WERI-Rb-1 (cell line): Measurements from ENCODE around the gene CCDC57.
A peak's percentile ranks its signal among the peaks of the same experiment; 100 is the strongest.

Experiments used
- DNase-seq: peaks from one replicate; pipeline ENCODE4 v3.0.0-alpha.2; 2020
- H3K27ac ChIP-seq: fragments of 250-450 bp; sonication (Bioruptor Pico); 2 replicates; pipeline ENCODE4 v1.5.1; 2020; ENCODE audit warnings: mild to moderate bottlenecking, moderate library complexity
- H3K27me3 ChIP-seq: fragments of 250-450 bp; sonication (Bioruptor Pico); 2 replicates; pipeline ENCODE4 v1.5.1; 2021; ENCODE audit warnings: mild to moderate bottlenecking, low read depth, moderate library complexity; ENCODE audit not compliant: insufficient read depth, severe bottlenecking
- H3K36me3 ChIP-seq: fragments of 250-450 bp; sonication (Bioruptor Pico); 2 replicates; pipeline ENCODE4 v1.5.1; 2020; ENCODE audit warnings: mild to moderate bottlenecking, moderate library complexity
- H3K4me3 ChIP-seq: 2 replicates; pipeline ENCODE4 v1.5.1; 2011; ENCODE audit warnings: low read depth, mild to moderate bottlenecking, control low read depth, low read length
- H3K9me3 ChIP-seq: fragments of 250-450 bp; sonication (Bioruptor Pico); 2 replicates; pipeline ENCODE4 v1.5.1; 2021; ENCODE audit warnings: mild to moderate bottlenecking, moderate library complexity; ENCODE audit not compliant: severe bottlenecking
- CTCF ChIP-seq: IDR thresholded peaks from 2 replicates; pipeline ENCODE4 v1.5.1; 2011; ENCODE audit warnings: low read depth, mild to moderate bottlenecking, control low read depth, inconsistent platforms, low read length

The CCDC57 gene

DNA sequence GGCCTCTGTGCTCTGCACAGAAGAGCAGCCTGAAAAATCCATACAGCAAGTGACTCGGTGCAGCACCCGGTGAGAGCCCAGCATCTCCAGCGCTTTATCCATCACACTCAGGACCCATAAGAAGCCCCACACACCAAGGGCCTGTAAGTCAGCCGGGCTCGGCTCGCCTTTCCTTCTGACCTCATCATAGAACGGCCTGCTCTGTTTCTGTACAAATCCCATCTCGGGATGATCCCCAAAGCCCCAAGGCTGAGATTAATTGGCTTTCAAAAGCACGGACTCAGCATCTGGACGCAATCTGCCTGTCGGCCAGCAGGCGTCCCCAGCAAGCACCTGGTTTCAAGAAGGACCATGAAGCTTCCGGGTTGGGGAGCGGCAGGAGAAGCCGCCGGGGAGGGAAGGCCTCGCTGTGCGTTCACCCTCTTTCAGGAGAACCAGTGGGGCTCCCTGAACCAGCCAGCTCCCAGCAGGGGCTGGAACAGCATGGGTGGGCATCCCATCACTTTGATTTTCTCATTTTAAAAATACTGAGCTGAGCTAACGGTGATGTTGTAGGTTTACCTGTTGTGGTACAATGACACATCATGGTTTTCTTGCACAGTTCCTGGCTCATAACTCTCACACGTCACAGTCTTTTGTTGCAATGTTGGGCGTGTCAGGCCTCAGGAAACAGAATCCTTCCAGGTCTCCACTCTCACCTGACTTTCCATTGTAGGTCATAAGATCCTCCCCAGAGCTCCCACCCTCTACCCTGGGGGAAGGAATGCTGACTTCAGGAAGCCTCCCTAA lies 6.7 kb downstream of the CCDC57 start:
- Histone ChIP-seq H3K27ac (peak overlapping the region; percentile 67), H3K36me3 (peaks cover 8% of the 10 kb centered on the region), H3K4me3 (peak overlapping the region; percentile 6), H3K27me3 (no peaks in the 10 kb centered on the region), H3K9me3 (no peaks in the 10 kb centered on the region)
- peak; percentile 99 for DNase-seq
- TF ChIP-seq CTCF, result peak; percentile 97

DNA sequence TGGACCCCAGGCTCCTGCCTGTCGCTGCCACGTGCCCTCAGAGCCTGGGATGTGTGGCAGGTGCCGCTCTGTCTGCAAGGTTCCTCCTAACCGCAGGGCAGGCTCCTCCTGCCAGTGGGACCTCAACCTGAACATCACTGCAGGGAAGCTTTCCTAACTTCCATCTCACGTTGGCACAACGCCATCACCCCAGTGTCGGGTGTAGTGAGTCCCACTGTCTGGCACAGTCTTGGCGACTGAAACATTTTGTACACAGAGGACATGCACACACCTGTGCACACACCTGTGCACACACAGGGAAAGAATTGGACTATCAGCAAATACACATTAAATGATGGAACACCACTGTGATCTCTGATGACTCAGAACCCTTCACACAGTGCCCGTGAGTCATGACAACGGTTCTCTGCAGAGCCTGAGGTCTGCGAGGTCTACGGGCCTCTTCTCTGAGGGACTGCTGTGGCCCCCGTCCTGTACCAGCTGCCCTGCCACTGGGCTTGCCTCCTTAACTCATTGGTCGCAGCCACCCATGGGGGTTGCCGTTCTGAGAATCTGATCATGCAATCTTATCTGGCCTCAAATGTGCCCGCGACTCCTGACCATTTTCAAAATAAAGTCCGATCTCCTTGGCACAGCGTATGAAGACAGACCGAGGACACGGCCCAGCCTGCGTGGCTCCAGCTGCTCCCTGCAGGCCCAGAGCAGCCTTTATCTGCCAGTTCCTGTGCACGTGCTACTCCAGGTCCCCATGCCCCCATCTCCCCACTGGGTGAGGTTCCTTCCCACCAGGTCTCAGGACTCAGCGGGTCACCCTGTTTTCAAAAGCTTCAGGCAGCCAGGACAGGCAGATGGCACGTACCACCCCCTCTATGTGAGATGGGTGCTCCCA lies 7.6 kb downstream of the CCDC57 start:
- Histone ChIP-seq H3K9me3 (no peaks in the 10 kb centered on the region), H3K27me3 (no peaks in the 10 kb centered on the region), H3K27ac (peak overlapping the region; percentile 67), H3K36me3 (peaks cover 11% of the 10 kb centered on the region), H3K4me3 (peak overlapping the region; percentile 6)
- peak; percentile 50 for DNase-seq
- TF ChIP-seq CTCF, result no peak

DNA sequence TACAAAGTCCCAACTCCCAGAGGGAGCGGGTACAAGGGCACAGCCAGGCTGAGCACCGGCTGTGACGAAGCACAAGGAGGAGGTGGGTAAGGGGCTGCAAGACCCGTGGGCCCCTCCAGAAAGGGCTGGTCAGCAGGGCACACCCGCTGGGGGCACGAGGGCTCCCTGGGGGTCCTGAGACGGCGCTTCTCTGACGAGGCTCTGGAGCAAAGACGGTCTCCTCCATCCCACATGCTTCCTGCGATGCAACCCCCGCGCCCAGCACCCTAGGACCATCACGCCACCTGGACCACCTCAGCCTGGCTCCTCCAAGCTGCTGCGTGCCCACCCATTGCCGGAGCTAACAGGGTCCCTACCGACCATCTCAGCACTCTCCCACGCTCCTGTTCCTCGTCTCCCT lies 8.7 kb downstream of the CCDC57 start:
- no peaks in the 10 kb centered on the region for H3K27me3 ChIP-seq
- DNase-seq, result no peak
- no peak overlapping the region for H3K4me3 ChIP-seq
- no peak overlapping the region for H3K27ac ChIP-seq
- H3K36me3 ChIP-seq, result peaks cover 17% of the 10 kb centered on the region
- no peak for TF ChIP-seq CTCF
- no peaks in the 10 kb centered on the region for H3K9me3 ChIP-seq

DNA sequence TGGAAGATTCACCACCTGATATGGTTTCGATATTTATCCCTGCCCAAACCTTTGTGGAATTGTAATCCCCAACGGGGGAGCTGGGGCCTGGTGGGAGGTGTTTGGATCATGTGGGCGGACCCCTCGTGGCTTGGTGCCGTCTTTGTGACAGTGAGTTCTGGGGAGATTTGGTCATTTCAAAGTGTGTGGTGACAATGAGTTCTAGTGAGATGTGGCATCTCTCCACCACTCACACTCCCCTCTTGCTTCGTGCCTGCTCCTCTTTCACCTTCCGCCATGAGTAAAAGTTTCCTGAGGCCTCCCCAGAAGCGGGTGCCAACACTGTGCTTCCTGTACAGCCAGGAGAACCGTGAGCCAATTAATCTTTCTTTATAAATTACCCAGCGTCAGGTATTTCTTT lies 9.7 kb downstream of the CCDC57 start:
- Histone ChIP-seq H3K36me3 (peaks cover 22% of the 10 kb centered on the region), H3K27me3 (no peaks in the 10 kb centered on the region), H3K27ac (no peak overlapping the region), H3K4me3 (no peak overlapping the region), H3K9me3 (no peaks in the 10 kb centered on the region)
- no peak for TF ChIP-seq CTCF
- no peak for DNase-seq

DNA sequence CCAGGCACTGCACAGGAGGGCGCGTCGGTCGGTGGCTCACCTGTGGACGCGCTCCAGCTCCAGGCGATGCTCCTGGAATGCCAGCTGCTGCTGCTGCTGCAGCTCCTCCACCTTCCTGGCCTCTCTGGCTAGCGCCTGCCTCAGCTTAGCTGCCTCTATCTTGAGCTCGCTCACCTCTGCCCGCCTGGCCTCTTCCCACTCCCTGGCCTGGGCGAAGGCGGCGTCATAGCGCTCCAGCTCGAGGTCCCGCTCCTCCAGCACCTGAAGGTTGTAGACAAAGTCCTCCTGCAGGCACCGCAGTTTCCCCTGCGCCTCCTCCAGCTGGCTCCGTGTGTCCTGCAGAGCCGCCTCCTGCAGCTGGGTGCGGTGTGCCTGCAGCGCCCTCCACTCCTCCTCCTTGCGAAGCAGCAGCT lies 11.1 kb downstream of the CCDC57 start:
- no peak for TF ChIP-seq CTCF
- no peak overlapping the region for H3K27ac ChIP-seq
- no peaks in the 10 kb centered on the region for H3K27me3 ChIP-seq
- no peak for DNase-seq
- H3K9me3 ChIP-seq, result no peaks in the 10 kb centered on the region
- H3K36me3 ChIP-seq, result peaks cover 25% of the 10 kb centered on the region
- H3K4me3 ChIP-seq, result no peak overlapping the region
